GM23248 (cell line): ENCODE data around the gene GAS2L1.

ENCODE experiments used
- EZH2 ChIP-seq: fragments of 200-600 bp; sonication (generic); IDR thresholded peaks from 2 replicates; pipeline ENCODE4 v1.6.1; 2018; ENCODE audit warnings: antibody characterized with exemption, mild to moderate bottlenecking; ENCODE audit not compliant: insufficient read depth, poor library complexity, severe bottlenecking
- EZH2phosphoT487 ChIP-seq: fragments of 200-600 bp; sonication (generic); IDR thresholded peaks from 2 replicates; pipeline ENCODE4 v1.6.1; 2018; ENCODE audit warnings: antibody characterized with exemption, moderate library complexity, mild to moderate bottlenecking, low read depth; ENCODE audit not compliant: insufficient read depth

DNA sequence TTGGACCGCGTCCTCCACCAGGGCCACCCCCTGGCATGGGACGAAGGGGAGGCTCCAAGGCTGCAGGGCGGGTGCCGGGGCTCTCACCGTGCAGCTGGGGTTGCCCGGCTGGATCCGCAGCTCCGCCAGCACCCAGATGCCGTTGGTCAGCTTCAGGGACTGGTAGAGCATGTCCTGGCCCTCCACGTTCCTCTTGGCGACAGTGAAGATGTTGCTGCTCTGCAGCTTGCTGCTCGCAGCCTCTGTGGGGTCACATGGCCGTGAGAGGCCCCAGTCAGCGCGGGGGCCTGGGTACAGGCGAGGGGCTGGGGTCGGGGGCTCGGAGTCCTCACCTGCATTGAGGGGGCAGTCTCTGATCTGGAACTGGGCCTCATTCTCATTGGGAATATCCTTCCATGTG is 23.8 kb downstream of the GAS2L1 start:
- TF ChIP-seq EZH2phosphoT487 (no peak), EZH2 (no peak)
